Prostate gland (tissue), 2 donors: ENCODE results near the gene ITSN1.

ENCODE experiments used
- POLR2A ChIP-seq: fragments of 450-650 bp; IDR thresholded peaks from one replicate; pipeline ENCODE4 v1.6.1; 2016; ENCODE audit warnings: antibody characterized with exemption, mild to moderate bottlenecking
- POLR2AphosphoS5 ChIP-seq: sonication (generic); formaldehyde crosslinking; IDR thresholded peaks from one replicate; pipeline ENCODE4 v1.6.1; 2017; ENCODE audit warnings: antibody characterized with exemption
- TF ChIP-seq, protein P1 (sequence below), 4 experiments: fragments of 200-600 bp in 2 of 4; fragments of 450-650 bp in 2 of 4; sonication (generic) in 2 of 4; IDR thresholded peaks; 1 replicate in 3 of 4; 2 replicates in 1 of 4; pipeline ENCODE4 v1.5.1; 2016 to 2019; ENCODE audit warnings: antibody characterized with exemption in 4 of 4, mild to moderate bottlenecking in 2 of 4, moderate library complexity in 2 of 4

DNA sequence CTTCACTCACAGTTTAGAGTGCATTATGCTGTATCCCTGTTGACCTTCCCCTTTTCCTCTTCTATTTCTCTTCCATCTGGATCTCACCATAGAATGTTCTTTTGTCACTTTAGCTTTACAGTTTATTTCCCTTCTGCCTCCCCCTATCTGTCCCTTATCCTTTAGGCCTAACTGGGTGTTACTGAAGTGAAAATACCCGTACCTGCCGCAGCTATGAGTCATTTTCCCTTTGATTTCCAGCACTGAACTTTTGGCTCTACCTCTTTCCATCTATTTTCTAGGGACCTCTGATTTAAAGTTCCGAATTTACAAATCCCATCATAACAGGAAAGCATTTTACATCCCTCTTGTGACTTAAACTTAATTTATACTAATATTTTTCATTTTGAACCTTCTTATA, 19.7 kb downstream of the ITSN1 start:
- TF ChIP-seq POLR2A (no peak), POLR2AphosphoS5 (no peak)
- TF ChIP-seq, protein P1, sequence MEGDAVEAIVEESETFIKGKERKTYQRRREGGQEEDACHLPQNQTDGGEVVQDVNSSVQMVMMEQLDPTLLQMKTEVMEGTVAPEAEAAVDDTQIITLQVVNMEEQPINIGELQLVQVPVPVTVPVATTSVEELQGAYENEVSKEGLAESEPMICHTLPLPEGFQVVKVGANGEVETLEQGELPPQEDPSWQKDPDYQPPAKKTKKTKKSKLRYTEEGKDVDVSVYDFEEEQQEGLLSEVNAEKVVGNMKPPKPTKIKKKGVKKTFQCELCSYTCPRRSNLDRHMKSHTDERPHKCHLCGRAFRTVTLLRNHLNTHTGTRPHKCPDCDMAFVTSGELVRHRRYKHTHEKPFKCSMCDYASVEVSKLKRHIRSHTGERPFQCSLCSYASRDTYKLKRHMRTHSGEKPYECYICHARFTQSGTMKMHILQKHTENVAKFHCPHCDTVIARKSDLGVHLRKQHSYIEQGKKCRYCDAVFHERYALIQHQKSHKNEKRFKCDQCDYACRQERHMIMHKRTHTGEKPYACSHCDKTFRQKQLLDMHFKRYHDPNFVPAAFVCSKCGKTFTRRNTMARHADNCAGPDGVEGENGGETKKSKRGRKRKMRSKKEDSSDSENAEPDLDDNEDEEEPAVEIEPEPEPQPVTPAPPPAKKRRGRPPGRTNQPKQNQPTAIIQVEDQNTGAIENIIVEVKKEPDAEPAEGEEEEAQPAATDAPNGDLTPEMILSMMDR (IDR thresholded peaks at IDR 0.05) = no peak
